H1 (cell line): ENCODE results near the gene SMYD3. TPM values are rescaled to one million over a fixed set of nuclear protein-coding genes. Genes with fewer than 3 reads are reported as not detected.

Experiments used
- CTCF ChIA-PET: fragments of 300-600 bp; sonication (Branson Sonifier 250); formaldehyde crosslinking; loops from one replicate; lab custom pipeline; 2021; ENCODE audit not compliant: partially characterized antibody; lab: Charles Lee
- POLR2A ChIA-PET: fragments of 300-600 bp; sonication (Branson Sonifier 250); formaldehyde crosslinking; loops from one replicate; lab custom pipeline; 2021; ENCODE audit warnings: inconsistent platforms; ENCODE audit not compliant: partially characterized antibody; lab: Charles Lee
- DNase-seq, 2 experiments: peaks; one replicate each; pipeline versions ENCODE4 v3.0.0 to v3.0.0-alpha.2; 2010 to 2022; ENCODE audit warnings: low spot score in 2 of 2, low read depth in 1 of 2, mixed read lengths in 1 of 2
- FAIRE-seq: peaks from 2 replicates; lab custom pipeline; 2011; peaks lifted over from hg19 to GRCh38; lab: Jason Lieb, UNC
- H2AFZ ChIP-seq: 2 replicates; pipeline ENCODE4 v1.8.1; 2012; ENCODE audit warnings: low read length, inconsistent platforms
- H2AK5ac ChIP-seq: 2 replicates; pipeline ENCODE4 v1.6.1; 2013; ENCODE audit warnings: low read depth, low read length
- H2BK120ac ChIP-seq: replicated peaks from 2 replicates; pipeline ENCODE3; 2013; ENCODE audit warnings: low read depth, low read length, inconsistent platforms
- H2BK12ac ChIP-seq: 2 replicates; pipeline ENCODE4 v1.6.1; 2013; ENCODE audit warnings: low read depth, low read length
- H2BK15ac ChIP-seq: 2 replicates; pipeline ENCODE4 v1.6.1; 2013; ENCODE audit warnings: low read length
- H2BK20ac ChIP-seq: 2 replicates; pipeline ENCODE4 v1.6.1; 2013; ENCODE audit warnings: low read length
- H2BK5ac ChIP-seq: 2 replicates; pipeline ENCODE4 v1.6.1; 2013; ENCODE audit warnings: low read depth, low read length
- H3K14ac ChIP-seq: 2 replicates; pipeline ENCODE4 v1.6.1; 2013; ENCODE audit warnings: inconsistent platforms; ENCODE audit not compliant: insufficient read length
- H3K18ac ChIP-seq: 2 replicates; pipeline ENCODE4 v1.6.1; 2013; ENCODE audit warnings: low read length; ENCODE audit errors: extremely low read depth
- H3K23ac ChIP-seq: 2 replicates; pipeline ENCODE4 v1.6.1; 2013; ENCODE audit warnings: inconsistent platforms; ENCODE audit not compliant: insufficient read length
- H3K23me2 ChIP-seq: 2 replicates; pipeline ENCODE4 v1.6.1; 2013; ENCODE audit warnings: low read depth, low read length
- H3K27ac ChIP-seq: 2 replicates; pipeline ENCODE4 v1.6.1; 2011; ENCODE audit warnings: low read depth, low read length, inconsistent platforms
- H3K27me3 ChIP-seq, 4 experiments: replicated peaks in 1 of 4; 1 replicate in 1 of 4; 2 replicates in 3 of 4; pipeline versions ENCODE4 v1.6.1 to v1.8.1; 2011 to 2013; ENCODE audit warnings: low read length in 3 of 4, mild to moderate bottlenecking in 3 of 4, inconsistent platforms in 2 of 4, mixed read lengths in 2 of 4, moderate library complexity in 1 of 4; ENCODE audit not compliant: control insufficient read depth in 3 of 4, insufficient read depth in 3 of 4; ENCODE audit errors: extremely low read depth in 1 of 4
- H3K36me3 ChIP-seq, 4 experiments: 2 replicates each; pipeline versions ENCODE4 v1.6.1 to v1.8.1; 2011 to 2013; ENCODE audit warnings: mild to moderate bottlenecking in 4 of 4, low read length in 3 of 4, moderate library complexity in 2 of 4, control low read depth in 1 of 4, inconsistent platforms in 1 of 4; ENCODE audit not compliant: insufficient read depth in 4 of 4, control insufficient read depth in 2 of 4
- H3K4ac ChIP-seq: replicated peaks from 2 replicates; pipeline ENCODE3; 2013; ENCODE audit warnings: low read length, low read depth, mixed read lengths, inconsistent platforms; ENCODE audit not compliant: insufficient read length
- H3K4me1 ChIP-seq, 4 experiments: replicated peaks in 1 of 4; 1 replicate in 1 of 4; 2 replicates in 3 of 4; pipeline versions ENCODE4 v1.6.1 to v1.8.1; 2011 to 2013; ENCODE audit warnings: low read length in 3 of 4, inconsistent platforms in 2 of 4, mixed read lengths in 1 of 4; ENCODE audit not compliant: insufficient read depth in 4 of 4, control insufficient read depth in 3 of 4
- H3K4me2 ChIP-seq, 2 experiments: 2 replicates each; pipeline versions ENCODE4 v1.6.1 to v1.8.1; 2011 to 2013; ENCODE audit warnings: low read depth in 2 of 2, low read length in 2 of 2, control low read depth in 1 of 2, inconsistent platforms in 1 of 2, mild to moderate bottlenecking in 1 of 2; ENCODE audit not compliant: insufficient read depth in 1 of 2
- H3K4me3 ChIP-seq, 4 experiments: fragments of 200-600, 300-600 bp in 1 of 4; sonication (generic), shearing (Covaris generic), sonication (Bioruptor Twin) in 1 of 4; 2 replicates each; pipeline versions ENCODE4 v1.5.1 to v1.8.1; 2011 to 2016; ENCODE audit warnings: low read length in 4 of 4, low read depth in 3 of 4, control low read depth in 2 of 4, inconsistent platforms in 2 of 4, mild to moderate bottlenecking in 2 of 4, mixed read lengths in 1 of 4, moderate library complexity in 1 of 4; ENCODE audit not compliant: insufficient read depth in 2 of 4; ENCODE audit errors: extremely low read depth in 1 of 4
- H3K56ac ChIP-seq: replicated peaks from 2 replicates; pipeline ENCODE3; 2013; ENCODE audit warnings: low read depth, mild to moderate bottlenecking, mixed read lengths, low read length, inconsistent platforms; ENCODE audit not compliant: insufficient read length
- H3K79me1 ChIP-seq: 2 replicates; pipeline ENCODE4 v1.6.1; 2013; ENCODE audit warnings: low read depth, low read length, control low read depth
- H3K79me2 ChIP-seq, 2 experiments: 2 replicates each; pipeline versions ENCODE4 v1.6.1 to v1.8.1; 2012 to 2013; ENCODE audit warnings: low read length in 2 of 2, mild to moderate bottlenecking in 2 of 2, inconsistent platforms in 1 of 2; ENCODE audit not compliant: insufficient read depth in 2 of 2, control insufficient read depth in 1 of 2
- H3K9ac ChIP-seq, 4 experiments: replicated peaks in 1 of 4; 1 replicate in 1 of 4; 2 replicates in 3 of 4; pipeline versions ENCODE4 v1.6.1 to v1.8.1; 2011 to 2013; ENCODE audit warnings: low read depth in 3 of 4, low read length in 3 of 4, control low read depth in 2 of 4, mild to moderate bottlenecking in 2 of 4, moderate library complexity in 2 of 4, inconsistent platforms in 1 of 4; ENCODE audit errors: extremely low read depth in 1 of 4
- H3K9me3 ChIP-seq, 2 experiments: 2 replicates each; pipeline versions ENCODE4 v1.6.1 to v1.8.1; 2012 to 2013; ENCODE audit warnings: mild to moderate bottlenecking in 2 of 2, moderate library complexity in 2 of 2, control low read depth in 1 of 2, inconsistent platforms in 1 of 2, low read depth in 1 of 2, low read length in 1 of 2, mixed read lengths in 1 of 2; ENCODE audit not compliant: insufficient read depth in 2 of 2
- H4K20me1 ChIP-seq, 2 experiments: replicated peaks in 1 of 2; 2 replicates each; pipeline versions ENCODE3 to v1.8.1; 2011 to 2013; ENCODE audit warnings: inconsistent platforms in 2 of 2, low read length in 2 of 2, mild to moderate bottlenecking in 1 of 2; ENCODE audit not compliant: insufficient read depth in 2 of 2, control insufficient read depth in 1 of 2
- H4K5ac ChIP-seq: 2 replicates; pipeline ENCODE4 v1.6.1; 2013; ENCODE audit warnings: low read length, low read depth, mixed read lengths, inconsistent platforms; ENCODE audit not compliant: insufficient read length
- H4K8ac ChIP-seq: 2 replicates; pipeline ENCODE4 v1.8.0; 2013; ENCODE audit warnings: mild to moderate bottlenecking, moderate library complexity, low read length, inconsistent platforms; ENCODE audit not compliant: insufficient read depth; ENCODE audit errors: extremely low read depth
- H4K91ac ChIP-seq: replicated peaks from 2 replicates; pipeline ENCODE3; 2013; ENCODE audit warnings: low read length, mixed read lengths, inconsistent platforms; ENCODE audit not compliant: insufficient read length
- BRCA1 ChIP-seq: IDR thresholded peaks from 2 replicates; pipeline ENCODE4 v1.6.1; 2012; ENCODE audit warnings: low read depth, low read length, improper control_type of control experiment
- E2F6 ChIP-seq: IDR thresholded peaks from 2 replicates; pipeline ENCODE4 v1.6.1; 2012; ENCODE audit warnings: inconsistent platforms
- KDM5A ChIP-seq: fragments of 200-600 bp; IDR thresholded peaks from 2 replicates; pipeline ENCODE4 v1.7.1; 2012; ENCODE audit warnings: mild to moderate bottlenecking, low read length, inconsistent platforms, mixed read lengths
- PHF8 ChIP-seq: fragments of 200-600 bp; sonication (generic); conservative IDR thresholded peaks from 2 replicates; pipeline ENCODE4 v1.7.1; 2012; ENCODE audit warnings: low read depth, mild to moderate bottlenecking, inconsistent platforms, low read length, moderate library complexity
- RXRA ChIP-seq: IDR thresholded peaks from 2 replicates; pipeline ENCODE4 v1.6.1; 2011; ENCODE audit warnings: low read depth, mild to moderate bottlenecking, low read length, moderate library complexity; ENCODE audit not compliant: insufficient read depth
- SIX5 ChIP-seq: IDR thresholded peaks from 2 replicates; pipeline ENCODE4 v1.6.1; 2011; ENCODE audit warnings: mild to moderate bottlenecking, low read depth, low read length
- TCF12 ChIP-seq: IDR thresholded peaks from 2 replicates; pipeline ENCODE4 v1.6.1; 2011; ENCODE audit warnings: low read depth, mild to moderate bottlenecking, low read length
- USF2 ChIP-seq: IDR thresholded peaks from 2 replicates; pipeline ENCODE4 v1.6.1; 2011; ENCODE audit warnings: low read length, improper control_type of control experiment
- WGBS, 2 experiments: shearing (Covaris generic) in 1 of 2; methylation state at CpG; one replicate each; pipeline versions ENCODE4 v1.1.6 to v1.1.7; 2013 to 2015; ENCODE audit warnings: low lambda C conversion rate in 2 of 2, mixed read lengths in 2 of 2, inconsistent platforms in 1 of 2, low coverage in 1 of 2, missing lambda C conversion rate in 1 of 2; ENCODE audit not compliant: insufficient replicate concordance in 2 of 2, insufficient coverage in 1 of 2, insufficient read length in 1 of 2; ENCODE audit errors: extremely low coverage in 1 of 2, missing lambda C conversion rate in 1 of 2; 5-methylcytosine and 5-hydroxymethylcytosine counted together
- polyA plus RNA-seq, 7 experiments: library from polyadenylated mRNA; depleted of rRNA in 3 of 7; stranded (reverse) in 5 of 7; unstranded in 2 of 7; fragments of >200 nt in 5 of 7; fragments of 200-250 nt in 2 of 7; gene quantifications; 1 replicate in 5 of 7; 2 replicates in 1 of 7; 4 replicates in 1 of 7; pipeline versions ENCODE4 v1.2.1 to v1.2.3, GENCODE V29; 2011 to 2013; ENCODE audit warnings: missing spikeins in 2 of 7, mixed read lengths in 2 of 7
- total RNA-seq: library from RNA; stranded (reverse); fragmentation: NEBNext Ultra II Directional; extraction: Animal tissue kit (Norgen Biotek cat#: 25700); gene quantifications from 2 replicates; pipeline ENCODE4 v1.2.1, GENCODE V29; 2021

The SMYD3 gene
- total and polyA plus RNA-seq, 2 of the 8 experiments (the other 6 are each of a cell fraction or from before 2014, with no cell fraction given): 17.3 to 25.4 TPM

- peak in 1 of 2 experiments; percentile 36 for DNase-seq
- Histone ChIP-seq H2BK12ac (no peak overlapping the region), H3K4me3 (no peak overlapping the region), H3K14ac (no peak overlapping the region), H3K9me3 (no peaks in the 10 kb centered on the region), H3K56ac (no peak overlapping the region), H3K4ac (no peak overlapping the region), H3K79me1 (no peaks in the 10 kb centered on the region), H3K36me3 (no peaks in the 10 kb centered on the region), H2AFZ (no peak overlapping the region), H2AK5ac (no peak overlapping the region), H3K4me2 (no peak overlapping the region), H3K23me2 (peaks cover 2% of the 10 kb centered on the region; the same call in 1 of the 2 replicates), H3K27me3 (no peaks in the 10 kb centered on the region), H4K8ac (no peak overlapping the region), H3K4me1 (peaks cover 0 to 7% (median 3%) of the 10 kb centered on the region in 4 experiments; a peak in 4 of 7 replicates), H4K91ac (no peak overlapping the region), H2BK15ac (no peak overlapping the region), H2BK20ac (no peak overlapping the region), H4K5ac (no peak overlapping the region), H3K27ac (no peak overlapping the region), H3K79me2 (no peaks in the 10 kb centered on the region), H3K23ac (no peak overlapping the region), H4K20me1 (no peaks in the 10 kb centered on the region), H3K18ac (no peak overlapping the region), H3K9ac (no peak overlapping the region), H2BK120ac (no peak overlapping the region), H2BK5ac (no peak overlapping the region)
- POLR2A ChIA-PET: no interaction called here
- TF ChIP-seq RXRA (no peak), E2F6 (no peak), KDM5A (no peak), BRCA1 (no peak), PHF8 (no peak), TCF12 (no peak), SIX5 (no peak), USF2 (no peak)
- 68% methylated on average over 6 of the region's 6 CpGs; no CpG with 5 or more reads in 1 of the 2 experiments for WGBS, 2 experiments
- no peak for FAIRE-seq
- CTCF ChIA-PET: interaction anchor here (0.6 to 1.9 kb wide), 6 partner anchors 8 to 98 kb away, joined by 3 to 10 read pairs (median 4); no protein-coding TSS in a partner anchor
These were observed 696.8 kb downstream of the SMYD3 start for GRCh38 chr1:245810181-245810769.
